ENCODE results near the gene DDX49. TPM values are rescaled to one million over a fixed set of nuclear protein-coding genes. Genes with fewer than 3 reads are reported as not detected.
"Not testable (repeated sequence)": the region's sequence is repeated elsewhere in the genome, so short reads cannot be mapped to it uniquely, and the experiment has no call there.

DDX49 gene
- total RNA-seq, 1 donor from 2014 or later, result 63.4 TPM

DNA sequence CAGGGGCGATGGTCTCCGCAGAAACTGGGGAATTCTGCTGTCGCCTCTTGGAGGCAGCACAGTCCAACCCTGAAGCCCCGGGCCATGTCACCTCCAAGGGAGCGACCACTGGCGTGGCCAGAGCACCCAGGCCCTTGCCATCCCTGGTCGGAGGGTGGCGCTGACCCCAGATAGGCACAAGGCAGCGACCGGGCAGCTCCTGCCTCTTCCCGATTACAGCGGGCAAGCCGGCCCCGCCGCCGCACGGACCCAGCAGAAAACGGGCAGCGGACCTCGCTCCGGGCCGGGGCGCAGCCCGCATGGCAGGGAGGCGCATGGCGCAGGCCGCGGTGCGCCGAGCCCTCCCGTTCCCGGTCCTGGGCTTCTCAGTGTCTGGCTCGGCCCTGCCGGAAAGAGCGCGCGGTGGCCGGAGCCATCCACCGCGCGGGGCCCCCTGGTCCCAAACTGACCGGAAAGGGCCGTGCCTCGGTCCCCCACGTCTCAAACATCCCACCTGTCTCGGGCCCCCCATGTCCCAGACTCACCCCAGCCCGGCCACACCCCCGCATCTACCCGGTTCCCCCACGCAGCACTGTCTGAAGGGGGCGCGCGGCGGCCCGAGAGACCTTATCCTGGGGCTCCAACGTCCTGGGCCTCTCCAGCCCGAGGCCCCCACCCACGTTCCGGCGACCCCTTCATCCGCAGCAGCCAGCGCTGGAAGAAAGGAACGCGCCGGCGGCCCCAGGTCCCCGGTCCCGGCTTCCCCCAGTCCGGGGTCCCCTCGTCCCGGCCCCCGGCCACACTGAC is 24.3 kb upstream of the DDX49 start:
- intact Hi-C loops (cut with micrococcal nuclease), result no loop called here

DNA sequence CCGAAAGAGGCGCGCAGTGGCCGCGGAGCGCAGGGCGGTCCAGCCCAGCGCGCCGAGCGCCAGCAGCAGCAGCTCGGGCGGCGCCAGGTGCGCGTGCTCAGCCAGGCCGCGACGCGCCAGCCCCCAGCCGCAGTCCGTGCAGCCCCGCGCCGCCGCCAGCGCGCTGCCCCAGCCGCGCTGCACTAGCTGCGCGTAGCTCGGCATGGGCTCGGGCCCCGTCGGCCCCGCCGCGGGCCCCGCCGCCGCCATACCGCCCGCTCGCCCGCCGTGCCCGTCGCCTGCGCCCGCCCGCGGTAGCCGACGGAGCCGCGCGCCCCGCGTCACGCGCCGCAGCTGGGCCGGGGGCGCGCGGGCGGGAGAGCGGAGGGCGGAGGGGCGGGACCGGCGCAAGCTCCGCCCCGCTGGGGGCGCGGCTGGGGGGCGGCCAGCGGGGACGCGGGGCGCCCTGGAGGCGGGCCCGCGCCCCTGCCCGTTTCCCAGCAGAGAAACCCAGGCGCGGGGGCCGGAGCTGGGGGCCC is 23.6 kb upstream of the DDX49 start, which contains the start of gene CERS1:
Gene CERS1 (minus strand): TSS at position 335 of the 518 bp plus-strand sequence. CDS start 86 bp downstream, at position 249.
- intact Hi-C loops (cut with micrococcal nuclease), result no loop called here

DNA sequence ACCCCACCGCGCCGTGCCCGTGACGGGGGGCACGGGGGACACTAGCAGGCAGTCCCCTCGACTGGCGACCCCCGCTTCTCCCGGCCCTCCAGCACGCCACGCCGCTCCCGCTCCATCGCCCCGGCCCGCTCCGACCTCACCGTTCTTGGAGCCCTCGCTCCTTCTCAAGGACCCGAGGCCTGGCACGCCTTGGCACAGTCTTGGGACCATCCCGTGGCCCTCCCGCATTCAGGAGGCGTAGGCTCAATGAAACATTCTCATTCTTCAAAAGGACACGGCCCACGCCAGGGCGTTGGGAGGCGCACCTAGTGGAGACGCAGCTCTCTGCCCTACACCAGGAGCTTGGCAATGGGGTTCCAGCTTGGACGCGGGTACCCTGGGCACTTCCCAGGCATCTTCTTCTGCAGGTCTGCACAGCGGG is 23.1 kb upstream of the DDX49 start:
- intact Hi-C loops (cut with micrococcal nuclease), result no loop called here

DNA sequence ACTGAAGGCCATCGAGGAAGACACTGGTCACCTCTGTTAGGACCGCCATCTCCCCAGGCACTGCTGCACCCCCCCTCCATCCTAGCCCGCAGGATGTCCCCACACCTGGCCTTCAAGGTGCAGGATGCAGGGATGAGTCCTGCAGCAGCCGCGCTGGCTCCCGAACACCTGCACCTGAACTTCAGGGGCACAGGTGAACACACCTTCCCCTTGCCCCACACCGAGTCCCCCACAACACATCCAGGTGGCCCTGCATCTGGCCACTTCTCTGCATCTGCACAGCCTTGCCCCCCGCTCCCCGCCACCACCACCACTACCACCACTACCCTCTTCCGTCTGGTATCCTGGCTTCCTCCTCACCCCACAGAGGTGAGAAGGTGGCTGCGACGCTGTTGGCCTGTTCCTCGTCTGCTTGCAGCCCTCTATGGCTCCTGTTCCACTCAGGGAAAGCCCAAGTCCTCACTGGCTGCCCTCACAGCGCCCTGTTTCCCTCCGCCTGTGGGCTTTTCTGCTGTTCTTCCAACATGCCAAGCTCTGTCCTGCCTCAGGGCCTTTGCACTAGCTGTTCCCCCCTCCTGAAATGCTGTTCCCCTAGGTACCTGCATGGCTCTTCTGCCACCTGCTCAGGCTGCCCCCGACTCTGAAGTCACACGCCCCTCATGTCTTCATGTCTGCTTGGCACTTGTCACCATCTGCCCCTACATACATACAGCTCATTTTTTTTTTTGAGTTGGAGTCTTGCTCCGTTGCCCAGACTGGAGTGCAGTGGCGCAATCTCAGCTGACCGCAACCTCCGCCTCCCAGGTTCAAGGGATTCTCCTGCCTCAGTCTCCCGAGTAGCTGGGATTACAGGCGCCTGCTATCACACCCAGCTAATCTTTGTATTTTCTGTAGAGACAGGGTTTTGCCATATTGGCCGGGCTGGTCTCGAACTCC is 22.2 kb upstream of the DDX49 start:
- intact Hi-C loops (cut with micrococcal nuclease), result no loop called here

DNA sequence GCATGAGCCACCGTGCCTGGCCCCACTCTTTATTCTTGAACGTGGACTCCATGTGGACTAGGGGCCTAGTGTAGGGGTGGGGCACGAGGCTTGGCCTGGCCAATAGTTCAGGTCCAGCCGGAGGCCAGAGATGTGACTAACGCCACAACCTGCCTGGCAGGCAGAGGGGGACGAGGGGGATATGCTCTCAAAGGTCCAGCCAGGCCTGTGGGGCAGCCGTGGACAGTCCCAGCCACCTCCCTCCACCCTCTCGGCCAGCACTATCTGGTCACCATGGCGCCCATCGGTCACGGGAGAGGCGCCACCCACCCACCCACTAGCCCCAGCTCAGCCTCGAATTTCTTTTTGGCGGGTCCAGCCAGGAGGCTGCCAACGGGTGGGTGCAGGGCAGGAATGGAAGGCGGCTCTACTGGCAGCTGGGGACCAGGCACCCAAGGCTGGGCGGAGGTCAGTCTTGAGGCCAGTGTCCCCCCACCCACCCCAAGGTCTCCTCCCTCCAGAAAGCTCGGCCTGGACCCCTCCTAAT is 21.4 kb upstream of the DDX49 start:
- intact Hi-C loops (cut with micrococcal nuclease), result no loop called here

DNA sequence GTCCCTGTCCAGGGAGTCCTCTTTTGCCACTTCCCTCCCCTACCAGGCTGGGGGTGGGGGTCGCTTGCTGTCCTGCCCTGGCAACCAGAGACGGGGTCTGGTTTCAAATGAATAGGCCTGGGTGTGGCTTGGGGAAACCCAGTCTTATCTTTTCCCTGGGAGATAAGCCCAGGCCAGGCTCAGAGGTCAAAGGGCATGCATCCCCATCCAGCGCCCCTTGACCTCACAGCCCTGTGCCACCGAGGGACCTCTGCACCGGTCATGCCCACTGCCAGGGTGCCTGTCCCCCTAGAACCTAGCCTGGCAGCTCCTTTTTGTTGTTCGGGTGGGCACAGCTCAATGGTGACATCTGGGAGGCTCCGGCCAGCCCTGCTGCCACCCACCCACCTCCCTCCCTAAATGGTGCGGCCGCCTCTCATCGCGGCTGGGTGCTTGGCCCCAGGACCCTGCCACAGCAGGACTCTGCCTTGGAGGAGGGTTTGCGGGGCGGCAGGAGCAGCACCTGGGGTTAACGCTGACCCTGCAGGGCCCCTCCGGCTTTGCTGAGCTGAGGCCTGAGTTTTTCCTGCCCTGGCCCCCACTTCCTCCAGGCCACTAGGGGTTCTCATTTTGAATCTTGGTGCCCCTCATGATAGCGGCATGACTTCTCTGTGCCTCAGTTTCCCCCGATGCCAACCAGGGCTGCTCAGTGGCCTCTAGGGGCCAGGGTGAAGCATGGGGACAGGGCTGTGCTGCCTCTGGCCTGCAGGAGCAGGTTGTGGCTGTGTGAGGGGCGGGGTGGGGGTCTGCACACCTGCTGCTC is 20.7 kb upstream of the DDX49 start:
- intact Hi-C loops (cut with micrococcal nuclease), result no loop called here

DNA sequence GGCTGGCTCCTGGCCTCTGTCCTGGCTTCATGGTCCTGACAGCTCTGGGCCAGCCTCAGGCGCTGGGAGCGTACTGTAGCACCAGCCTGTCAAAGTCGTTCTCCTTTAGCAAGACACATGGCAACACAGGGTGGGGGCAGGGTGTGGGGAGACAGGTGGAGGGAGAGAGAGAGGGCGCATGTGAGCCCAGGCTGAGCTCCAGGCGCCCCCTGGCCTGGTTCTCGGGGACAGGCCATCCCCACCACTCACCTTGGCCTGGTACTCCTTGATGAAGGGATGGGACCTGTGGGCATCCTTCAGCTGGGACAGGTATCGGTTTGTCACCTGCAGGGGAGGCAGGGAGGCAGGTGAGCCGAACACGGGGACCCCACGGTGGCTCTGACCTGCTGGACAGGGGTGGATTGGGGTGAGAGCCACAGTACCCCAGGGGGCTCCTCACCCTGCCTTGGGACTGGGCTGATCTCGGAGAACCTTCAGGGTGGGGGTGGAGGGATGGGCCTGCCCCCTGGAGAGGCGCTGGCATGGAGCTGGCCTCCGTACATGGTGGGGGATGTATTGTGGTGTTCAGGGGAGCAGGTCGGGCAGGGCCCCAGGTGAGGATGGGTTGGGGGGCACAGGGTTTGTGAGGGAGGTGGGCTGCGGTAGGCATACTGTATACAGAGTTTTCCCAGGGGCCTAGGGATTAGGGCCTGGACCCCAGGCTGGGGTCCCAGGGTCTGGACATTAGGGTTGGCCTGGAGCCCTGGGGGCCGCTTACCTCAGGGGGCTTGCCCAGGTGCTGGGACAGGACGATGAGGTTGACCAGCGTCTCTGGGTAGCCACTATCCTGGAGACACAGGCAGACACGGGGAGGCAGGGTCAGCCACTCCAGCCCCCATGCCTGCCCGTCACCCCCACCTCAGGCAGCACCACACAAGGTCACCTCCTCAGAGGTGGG is 19.6 kb upstream of the DDX49 start:
- intact Hi-C loops (cut with micrococcal nuclease), result no loop called here

DNA sequence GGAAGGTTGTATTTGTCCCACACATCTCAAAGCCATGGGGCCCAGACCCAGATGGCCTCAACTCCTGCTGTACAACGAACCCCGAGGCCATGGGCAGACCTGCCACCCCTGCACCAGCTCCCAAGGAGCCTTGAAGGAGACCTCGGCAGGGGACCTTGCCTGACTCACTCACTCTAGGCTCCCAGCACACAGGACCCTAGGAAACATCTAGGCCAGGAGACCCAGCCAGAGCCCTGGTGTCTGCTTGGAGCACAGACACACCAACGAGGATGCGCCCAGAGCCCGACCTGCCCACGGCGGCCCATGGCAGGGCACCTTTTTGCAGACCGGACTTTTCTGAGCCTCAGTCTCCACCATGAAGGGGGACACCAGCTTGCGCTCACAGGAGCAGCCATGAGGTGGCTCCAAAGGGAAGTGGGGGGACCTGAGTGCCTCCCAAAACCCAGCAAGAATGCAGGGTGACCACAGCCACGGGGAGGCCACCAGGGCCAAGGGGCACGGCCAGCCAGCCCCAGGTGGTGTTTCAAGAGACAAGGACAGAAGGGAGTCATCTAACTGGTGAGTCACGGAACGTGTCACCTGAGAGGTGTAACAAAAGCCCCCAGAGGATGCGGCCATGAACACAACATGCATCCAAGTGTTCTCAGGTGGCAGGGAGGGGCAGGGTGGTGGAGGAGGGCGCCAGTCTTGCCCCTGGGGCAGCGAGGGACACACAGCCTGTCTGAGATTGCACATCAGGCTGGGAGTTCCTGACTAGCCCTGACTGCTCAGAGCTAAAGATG is 18.6 kb upstream of the DDX49 start:
- intact Hi-C loops (cut with micrococcal nuclease), result no loop called here

DNA sequence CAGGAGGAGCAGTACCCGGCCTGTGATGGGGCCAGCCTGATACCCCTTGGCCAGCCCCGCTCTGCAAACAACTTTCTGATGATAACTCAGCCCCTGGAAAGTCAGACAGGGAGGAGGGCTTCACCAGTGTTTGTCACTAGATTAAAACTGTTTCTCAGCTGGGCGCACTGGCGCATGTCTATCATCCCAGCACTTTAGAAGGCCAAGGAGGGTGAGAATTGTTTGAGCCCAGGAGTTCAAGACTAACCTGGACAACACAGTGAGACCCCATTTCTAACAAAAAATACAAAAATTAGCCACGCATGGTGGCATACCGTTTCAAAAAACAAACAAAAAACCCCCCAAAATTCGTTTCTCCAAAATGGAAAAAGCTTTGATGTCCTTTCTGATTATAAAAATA is 18.0 kb upstream of the DDX49 start:
- intact Hi-C loops (cut with micrococcal nuclease), result no loop called here

DNA sequence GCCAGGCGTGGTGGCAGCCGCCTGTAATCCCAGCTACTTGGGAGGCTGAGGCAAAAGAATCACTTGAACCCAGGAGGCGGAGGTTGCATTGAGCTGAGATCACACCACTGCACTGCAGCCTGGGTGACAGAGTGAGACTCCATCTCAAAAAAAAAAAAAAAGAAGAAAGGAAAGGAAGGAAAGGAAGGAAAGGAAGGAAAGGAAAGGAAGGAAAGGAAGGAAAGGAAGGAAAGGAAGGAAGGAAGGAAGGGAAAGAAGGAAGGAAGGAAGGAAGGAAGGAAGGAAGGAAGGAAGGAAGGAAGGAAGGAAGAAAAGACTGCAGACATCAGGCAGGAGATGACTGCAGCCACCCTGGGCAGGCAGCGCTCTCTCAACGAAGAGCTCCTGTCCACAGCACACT is 17.0 kb upstream of the DDX49 start:
- intact Hi-C loops (cut with micrococcal nuclease), result not testable (repeated sequence)

DNA sequence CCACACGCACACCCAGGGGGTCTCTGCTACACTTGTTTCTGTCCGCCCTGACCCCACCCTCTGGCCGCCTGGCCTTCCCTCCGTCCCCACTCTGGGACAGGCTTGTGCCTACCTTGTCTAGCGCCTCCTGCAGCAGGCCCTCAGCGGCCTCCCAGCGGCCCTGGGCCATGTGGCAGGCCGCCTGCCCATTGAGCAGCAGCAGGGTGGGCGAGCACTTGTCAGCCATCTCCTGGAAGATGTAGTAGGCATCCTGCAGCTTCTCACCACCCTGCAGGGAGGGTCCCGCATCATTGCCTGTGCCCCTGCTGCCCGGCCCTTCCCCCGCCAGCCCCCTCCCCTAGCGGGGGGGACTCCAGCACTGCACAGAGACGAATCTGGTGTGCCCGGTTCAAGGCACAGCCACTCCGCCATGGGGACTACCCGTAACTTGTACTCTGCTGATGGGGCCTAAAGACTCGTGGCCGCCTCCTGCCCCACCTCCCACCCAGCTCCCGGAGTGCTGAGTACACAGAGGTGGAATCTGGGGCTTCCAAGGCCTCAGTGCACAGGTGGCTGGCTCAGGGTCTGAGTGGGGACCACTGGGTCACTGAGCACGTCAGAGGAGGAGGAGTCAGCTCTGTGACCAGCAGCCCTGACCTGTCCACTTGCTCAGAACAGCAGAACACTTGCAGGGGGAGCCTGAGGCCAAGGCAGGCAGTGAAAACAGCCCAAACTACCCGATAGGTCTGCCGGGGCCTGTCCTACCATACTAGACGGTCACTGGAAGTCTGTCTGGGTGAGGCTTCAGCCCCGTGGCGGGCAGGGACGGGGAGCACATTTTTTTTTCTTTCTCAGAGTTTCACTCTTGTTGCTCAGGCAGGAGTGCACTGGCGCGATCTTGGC is 16.1 kb upstream of the DDX49 start:
- intact Hi-C loops (cut with micrococcal nuclease), result no loop called here

DNA sequence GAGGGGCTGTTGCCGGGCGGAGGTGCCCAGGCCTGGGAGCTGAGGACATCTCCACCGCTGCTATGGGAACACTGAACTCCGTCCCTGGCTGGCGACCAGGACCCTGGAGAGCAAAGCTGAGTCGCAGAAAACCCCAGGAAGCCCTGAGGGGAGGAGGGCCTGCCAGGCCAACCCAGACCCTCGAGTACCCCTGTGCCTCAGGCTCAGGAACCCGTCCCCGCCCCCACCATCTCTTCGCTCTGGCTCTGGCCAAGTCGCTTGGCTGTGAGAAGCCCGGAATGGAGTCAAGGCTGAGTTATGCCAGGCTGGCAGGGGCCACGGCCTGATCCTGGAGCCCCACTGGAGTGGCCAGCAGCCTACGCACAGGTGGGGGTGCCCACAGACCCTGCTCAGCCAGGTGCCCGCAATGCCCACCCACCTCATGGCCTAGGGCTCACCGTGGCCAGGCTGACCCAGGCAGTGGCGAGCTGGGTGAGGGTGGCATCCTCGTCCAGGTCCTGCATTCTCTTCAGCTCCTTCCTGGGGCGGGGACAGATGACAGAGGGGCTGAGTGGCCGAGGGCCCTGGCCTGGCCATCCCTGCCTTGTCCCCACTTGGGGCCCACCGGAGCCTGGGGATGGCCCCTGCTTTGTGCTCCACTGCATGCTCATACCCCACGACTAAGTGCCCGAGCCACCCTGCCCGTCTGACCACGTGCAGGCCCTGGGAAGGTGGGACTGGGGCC is 15.0 kb upstream of the DDX49 start:
- intact Hi-C loops (cut with micrococcal nuclease), result no loop called here

DNA sequence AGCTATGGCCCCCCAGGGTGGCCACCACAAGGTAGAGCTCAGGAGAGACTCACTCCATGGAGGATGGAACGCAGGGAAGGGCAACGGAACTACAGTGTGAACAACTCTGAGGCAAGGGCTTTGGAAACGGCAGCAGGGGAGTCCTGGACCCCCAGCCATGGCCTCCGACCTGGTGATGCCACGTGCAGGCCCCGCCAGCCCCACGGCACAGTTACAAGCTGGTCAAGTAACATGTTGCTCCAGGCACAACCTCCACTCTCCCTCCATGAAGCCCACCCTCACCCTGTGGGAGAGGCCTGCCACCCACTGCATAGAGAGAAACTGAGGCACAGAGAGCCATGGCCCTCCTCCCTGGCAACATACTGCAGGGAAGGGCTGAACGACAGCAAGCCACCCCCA is 14.5 kb upstream of the DDX49 start:
- intact Hi-C loops (cut with micrococcal nuclease), result no loop called here

DNA sequence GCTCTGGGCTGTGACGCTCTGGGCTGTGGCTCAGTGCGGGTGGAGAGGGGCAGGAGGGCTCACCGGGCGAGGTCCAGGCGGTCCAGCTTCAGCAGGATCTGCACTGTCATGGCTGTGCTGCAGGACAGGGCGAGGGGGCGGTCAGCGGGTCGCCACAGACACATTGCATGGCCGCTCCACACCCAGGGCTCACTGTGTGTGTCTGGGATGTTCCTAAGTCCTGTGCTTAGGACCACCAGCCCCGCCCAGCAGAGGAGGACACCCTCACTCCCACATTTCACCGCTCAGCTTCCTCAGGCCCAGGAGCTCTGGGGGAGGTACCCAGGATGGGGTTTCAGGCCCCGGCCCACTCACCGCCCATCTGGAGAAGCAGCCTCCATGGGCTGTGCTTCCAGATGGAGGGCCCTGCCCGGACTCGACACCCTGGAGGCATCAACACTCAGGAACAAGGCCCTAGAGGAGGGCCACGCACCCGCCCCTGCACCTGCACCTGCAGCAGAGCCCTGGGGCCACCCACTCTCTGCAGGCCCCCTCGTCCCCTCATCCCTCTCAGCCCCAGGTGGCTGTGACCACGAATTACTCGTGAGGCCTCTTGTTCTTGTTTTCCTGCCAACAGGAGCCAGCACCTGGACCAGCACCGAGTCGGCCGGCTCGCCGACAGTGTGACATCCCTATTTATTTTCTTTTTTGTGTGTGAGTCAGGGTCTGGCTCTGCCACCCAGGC is 13.8 kb upstream of the DDX49 start:
- intact Hi-C loops (cut with micrococcal nuclease), result no loop called here

DNA sequence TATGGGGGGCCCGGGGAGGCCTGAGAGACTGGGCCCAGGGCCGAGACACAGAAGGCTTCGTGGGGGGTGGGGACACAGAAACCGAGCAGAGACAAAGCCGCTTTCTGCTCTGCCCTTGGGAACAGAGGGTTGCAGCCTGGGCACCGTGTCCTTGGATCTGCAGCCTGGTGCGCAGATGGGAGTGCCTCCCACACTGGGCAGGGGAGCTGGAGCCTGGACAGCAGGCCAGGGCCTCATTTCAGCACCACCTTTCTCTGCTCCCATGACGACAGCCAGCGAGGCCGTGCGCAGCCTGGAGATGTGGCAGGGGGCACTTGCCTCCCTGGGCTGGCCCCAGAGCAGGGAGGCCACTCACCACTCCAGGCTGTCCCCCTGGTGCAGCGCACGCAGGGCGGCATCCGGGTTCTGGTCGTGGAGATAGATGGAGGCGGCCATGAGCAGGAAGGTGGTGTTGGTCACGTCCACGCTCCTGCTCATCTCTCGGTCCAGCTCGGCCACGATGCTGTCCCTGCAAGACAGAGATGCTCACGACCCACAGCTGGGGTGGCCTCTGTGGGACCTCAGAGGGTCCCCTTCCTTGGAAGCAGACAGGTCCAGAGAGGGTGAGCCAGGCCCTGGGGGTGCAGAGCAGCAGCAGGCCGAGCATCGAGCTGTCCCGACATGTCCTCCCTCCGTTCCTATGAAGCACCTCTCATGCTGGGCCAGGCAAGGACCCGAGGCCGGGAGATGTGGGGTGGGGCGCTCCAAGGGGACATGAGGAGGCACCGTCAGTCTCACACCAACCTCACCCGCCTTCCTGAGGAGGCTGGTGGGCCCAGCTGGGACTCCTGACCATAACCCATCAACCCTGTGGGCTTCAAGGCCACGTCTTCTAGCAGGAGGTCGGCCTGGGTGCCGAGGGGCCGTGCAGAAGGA is 12.7 kb upstream of the DDX49 start:
- intact Hi-C loops (cut with micrococcal nuclease), result no loop called here

All from T-helper 2 cell treated with Interferon-gamma antibody and Interleukin-4, amounts not matched to agents 100 ng/mL and 5 ng/mL, for 36 hours (primary cell).